SH-SY5Y (cell line): ENCODE measurements around the gene STX10.

Experiments used
- GATA2 ChIP-seq: IDR thresholded peaks from 2 replicates; pipeline ENCODE4 v1.6.1; 2011; ENCODE audit warnings: mild to moderate bottlenecking, low read depth, low read length
- GATA3 ChIP-seq: IDR thresholded peaks from 2 replicates; pipeline ENCODE4 v1.6.1; 2011; ENCODE audit warnings: low read depth, mild to moderate bottlenecking, low read length, moderate library complexity

GRCh38 chr19:13112555-13112954 is 37.6 kb downstream of the STX10 start:
- TF ChIP-seq GATA2 = no peak
- TF ChIP-seq GATA3 = no peak
